Gastroesophageal sphincter (tissue), 3 donors: Measurements from ENCODE around the gene IRF5.

Experiments used
- POLR2A ChIP-seq, 2 donors: fragments of 450-650 bp; IDR thresholded peaks; one replicate each; pipeline ENCODE4 v1.6.1; 2017; ENCODE audit warnings: antibody characterized with exemption in 2 of 2, mild to moderate bottlenecking in 2 of 2, moderate library complexity in 1 of 2
- TF ChIP-seq, protein P1 (sequence below), 4 experiments: fragments of 200-600 bp in 2 of 4; fragments of 450-650 bp in 2 of 4; sonication (generic) in 1 of 4; IDR thresholded peaks; one replicate each; pipeline ENCODE4 v1.5.1; 2017 to 2019; ENCODE audit warnings: antibody characterized with exemption in 4 of 4, mild to moderate bottlenecking in 2 of 4, moderate library complexity in 2 of 4

DNA sequence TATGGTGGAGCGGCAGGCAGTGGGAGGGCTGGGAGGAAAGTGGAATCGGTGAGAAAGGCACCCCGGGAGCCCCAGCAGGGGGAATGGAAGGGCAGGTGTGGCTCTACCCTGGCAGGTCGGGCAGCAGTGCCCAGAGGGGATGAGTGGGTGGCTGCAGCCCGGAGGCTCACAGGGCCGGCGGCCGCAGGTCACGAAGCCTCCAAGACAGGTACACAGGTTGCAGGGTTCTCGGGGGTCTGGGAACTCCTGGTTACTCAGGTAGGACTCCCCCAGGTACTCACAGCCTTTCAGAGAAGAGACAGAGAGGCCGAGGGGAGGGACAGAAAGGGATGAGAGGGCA lies 49.0 kb upstream of the IRF5 start:
- TF ChIP-seq, protein P1, sequence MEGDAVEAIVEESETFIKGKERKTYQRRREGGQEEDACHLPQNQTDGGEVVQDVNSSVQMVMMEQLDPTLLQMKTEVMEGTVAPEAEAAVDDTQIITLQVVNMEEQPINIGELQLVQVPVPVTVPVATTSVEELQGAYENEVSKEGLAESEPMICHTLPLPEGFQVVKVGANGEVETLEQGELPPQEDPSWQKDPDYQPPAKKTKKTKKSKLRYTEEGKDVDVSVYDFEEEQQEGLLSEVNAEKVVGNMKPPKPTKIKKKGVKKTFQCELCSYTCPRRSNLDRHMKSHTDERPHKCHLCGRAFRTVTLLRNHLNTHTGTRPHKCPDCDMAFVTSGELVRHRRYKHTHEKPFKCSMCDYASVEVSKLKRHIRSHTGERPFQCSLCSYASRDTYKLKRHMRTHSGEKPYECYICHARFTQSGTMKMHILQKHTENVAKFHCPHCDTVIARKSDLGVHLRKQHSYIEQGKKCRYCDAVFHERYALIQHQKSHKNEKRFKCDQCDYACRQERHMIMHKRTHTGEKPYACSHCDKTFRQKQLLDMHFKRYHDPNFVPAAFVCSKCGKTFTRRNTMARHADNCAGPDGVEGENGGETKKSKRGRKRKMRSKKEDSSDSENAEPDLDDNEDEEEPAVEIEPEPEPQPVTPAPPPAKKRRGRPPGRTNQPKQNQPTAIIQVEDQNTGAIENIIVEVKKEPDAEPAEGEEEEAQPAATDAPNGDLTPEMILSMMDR (IDR thresholded peaks at IDR 0.05), result no peak
- TF ChIP-seq POLR2A (IDR thresholded peaks at IDR 0.05), result no peak
